Upper lobe of left lung (tissue), 6 donors: Measurements from ENCODE around the gene NT5DC1. TPM values are rescaled to one million over a fixed set of nuclear protein-coding genes. Genes with fewer than 3 reads are reported as not detected.

ENCODE experiments used
- ATAC-seq, 2 donors: fragments of 200-7000 bp; cut with Tn5 transposase; one replicate each; pipeline ENCODE4 v1.9.1; 2022; ENCODE audit warnings: mild to moderate bottlenecking in 2 of 2, moderate library complexity in 2 of 2; ENCODE audit not compliant: low FRiP score in 2 of 2
- DNase-seq, 2 donors: peaks; one replicate each; pipeline ENCODE4 v3.0.0-alpha.2; 2019 to 2020
- H3K27ac ChIP-seq, 4 donors: fragments of 200-600 bp; sonication (generic); one replicate each; pipeline ENCODE4 v1.5.1; 2016 to 2019
- H3K27me3 ChIP-seq, 4 donors: fragments of 200-600 bp; sonication (generic); one replicate each; pipeline ENCODE4 v1.5.1; 2017 to 2019
- H3K36me3 ChIP-seq, 4 donors: fragments of 200-600 bp; sonication (generic); one replicate each; pipeline ENCODE4 v1.5.1; 2016 to 2019
- H3K4me1 ChIP-seq, 4 donors: fragments of 200-600 bp; sonication (generic); one replicate each; pipeline ENCODE4 v1.5.1; 2018 to 2019
- H3K4me3 ChIP-seq, 4 donors: fragments of 200-600 bp; sonication (generic); one replicate each; pipeline ENCODE4 v1.5.1; 2017 to 2019; ENCODE audit warnings: mild to moderate bottlenecking in 2 of 4, moderate library complexity in 1 of 4
- H3K9me3 ChIP-seq, 4 donors: fragments of 200-600 bp; sonication (generic); one replicate each; pipeline ENCODE4 v1.5.1; 2018 to 2019
- CTCF ChIP-seq, 6 experiments: fragments of 450-650 bp in 4 of 6; fragments of 200-600 bp in 2 of 6; sonication (generic) in 2 of 6; IDR thresholded peaks; one replicate each; pipeline ENCODE4 v1.5.1; 2016 to 2019; ENCODE audit warnings: antibody characterized with exemption in 6 of 6
- EP300 ChIP-seq, 4 donors: sonication (generic); formaldehyde crosslinking; IDR thresholded peaks; one replicate each; pipeline ENCODE4 v1.5.1; 2017; ENCODE audit warnings: antibody characterized with exemption in 4 of 4, control low read depth in 2 of 4
- POLR2A ChIP-seq, 4 donors: fragments of 450-650 bp; IDR thresholded peaks; one replicate each; pipeline ENCODE4 v1.5.1; 2016 to 2017; ENCODE audit warnings: antibody characterized with exemption in 4 of 4, mild to moderate bottlenecking in 2 of 4
- POLR2AphosphoS5 ChIP-seq, 2 donors: sonication (generic); formaldehyde crosslinking; IDR thresholded peaks; one replicate each; pipeline ENCODE4 v1.5.1; 2017; ENCODE audit warnings: antibody characterized with exemption in 2 of 2
- WGBS, 2 donors: methylation state at CpG; one replicate each; pipeline ENCODE4 v1.1.5; 2017 to 2018; 5-methylcytosine and 5-hydroxymethylcytosine counted together
- total RNA-seq, 6 donors: library from RNA; depleted of rRNA in 4 of 6; stranded (reverse); fragments of >200 nt in 4 of 6; gene quantifications; one replicate each; pipeline versions ENCODE4 v1.1.0 to v1.2.1, GENCODE V29; 2016 to 2021
- donor health status: DM: no; HTN: no; CAD: no; lungs with moderate emphysema.
- donor health status: DM: no; HTN: yes; CAD: no; lungs with severe emphysema.

The NT5DC1 gene
- total RNA-seq, 6 donors from 2014 or later: 5.4 to 55.6 (median 28.8) TPM

GRCh38 chr6:116255246-116255800 lies 154.7 kb downstream of the NT5DC1 start:
- Histone ChIP-seq H3K4me3 (no peak overlapping the region), H3K36me3 (no peaks in the 10 kb centered on the region), H3K27me3 (no peaks in the 10 kb centered on the region), H3K9me3 (no peaks in the 10 kb centered on the region), H3K27ac (no peak overlapping the region), H3K4me1 (peaks cover 35 to 42% (median 40%) of the 10 kb centered on the region in 4 donors)
- WGBS, 2 donors: 62 to 74% methylated on average over 5 of the region's 5 CpGs
- TF ChIP-seq EP300 (IDR thresholded peaks at IDR 0.05) (no peak), CTCF (IDR thresholded peaks at IDR 0.05) (no peak), POLR2AphosphoS5 (IDR thresholded peaks at IDR 0.05) (no peak), POLR2A (IDR thresholded peaks at IDR 0.05) (no peak)
- DNase-seq: no peak
- ATAC-seq: no peak

- H3K4me1 ChIP-seq: peaks cover 22 to 28% (median 27%) of the 10 kb centered on the region in 4 donors
- no peak overlapping the region for H3K4me3 ChIP-seq
- no peaks in the 10 kb centered on the region for H3K9me3 ChIP-seq
- ATAC-seq: no peak
- no peak overlapping the region for H3K27ac ChIP-seq
- TF ChIP-seq CTCF (IDR thresholded peaks at IDR 0.05) (no peak), POLR2AphosphoS5 (IDR thresholded peaks at IDR 0.05) (no peak), EP300 (IDR thresholded peaks at IDR 0.05) (no peak), POLR2A (IDR thresholded peaks at IDR 0.05) (no peak)
- 90 to 98% methylated on average over 1 of the region's 1 CpG for WGBS, 2 donors
- no peaks in the 10 kb centered on the region for H3K27me3 ChIP-seq
- DNase-seq: no peak
- no peaks in the 10 kb centered on the region for H3K36me3 ChIP-seq
Observed at GRCh38 chr6:116256694-116257093, 156.0 kb downstream of the NT5DC1 start.

- no peak overlapping the region for H3K4me3 ChIP-seq
- no peak for ATAC-seq
- H3K27me3 ChIP-seq: no peaks in the 10 kb centered on the region
- no peak overlapping the region for H3K27ac ChIP-seq
- no peaks in the 10 kb centered on the region for H3K9me3 ChIP-seq
- no peaks in the 10 kb centered on the region for H3K36me3 ChIP-seq
- TF ChIP-seq POLR2AphosphoS5 (IDR thresholded peaks at IDR 0.05) (no peak), CTCF (IDR thresholded peaks at IDR 0.05) (no peak), EP300 (IDR thresholded peaks at IDR 0.05) (no peak), POLR2A (IDR thresholded peaks at IDR 0.05) (no peak)
- H3K4me1 ChIP-seq: peaks cover 8 to 13% (median 11%) of the 10 kb centered on the region in 4 donors
- 95 to 96% methylated on average over 11 to 18 of the region's 18 CpGs for WGBS, 2 donors
- DNase-seq: peak in 1 of 2 donors; percentile 60
Observed at GRCh38 chr6:116258520-116258919, 157.9 kb downstream of the NT5DC1 start.

GRCh38 chr6:116263353-116263752 lies 162.7 kb downstream of the NT5DC1 start:
- H3K9me3 ChIP-seq: no peaks in the 10 kb centered on the region
- 90 to 100% methylated on average over 1 of the region's 1 CpG for WGBS, 2 donors
- H3K4me1 ChIP-seq: no peaks in the 10 kb centered on the region
- H3K36me3 ChIP-seq: no peaks in the 10 kb centered on the region
- H3K27me3 ChIP-seq: no peaks in the 10 kb centered on the region
- TF ChIP-seq EP300 (IDR thresholded peaks at IDR 0.05) (no peak), CTCF (IDR thresholded peaks at IDR 0.05) (no peak), POLR2AphosphoS5 (IDR thresholded peaks at IDR 0.05) (no peak), POLR2A (IDR thresholded peaks at IDR 0.05) (no peak)
- H3K4me3 ChIP-seq: no peak overlapping the region
- ATAC-seq (no peak), DNase-seq (no peak)
- H3K27ac ChIP-seq: no peak overlapping the region
